ENCODE measurements around the gene PPP1CA. TPM values are rescaled to one million over a fixed set of nuclear protein-coding genes. Genes with fewer than 3 reads are reported as not detected.

Gene PPP1CA
- total and polyA plus RNA-seq, 3 experiments from 2014 or later, result 338 to 564 (median 357) TPM

DNA sequence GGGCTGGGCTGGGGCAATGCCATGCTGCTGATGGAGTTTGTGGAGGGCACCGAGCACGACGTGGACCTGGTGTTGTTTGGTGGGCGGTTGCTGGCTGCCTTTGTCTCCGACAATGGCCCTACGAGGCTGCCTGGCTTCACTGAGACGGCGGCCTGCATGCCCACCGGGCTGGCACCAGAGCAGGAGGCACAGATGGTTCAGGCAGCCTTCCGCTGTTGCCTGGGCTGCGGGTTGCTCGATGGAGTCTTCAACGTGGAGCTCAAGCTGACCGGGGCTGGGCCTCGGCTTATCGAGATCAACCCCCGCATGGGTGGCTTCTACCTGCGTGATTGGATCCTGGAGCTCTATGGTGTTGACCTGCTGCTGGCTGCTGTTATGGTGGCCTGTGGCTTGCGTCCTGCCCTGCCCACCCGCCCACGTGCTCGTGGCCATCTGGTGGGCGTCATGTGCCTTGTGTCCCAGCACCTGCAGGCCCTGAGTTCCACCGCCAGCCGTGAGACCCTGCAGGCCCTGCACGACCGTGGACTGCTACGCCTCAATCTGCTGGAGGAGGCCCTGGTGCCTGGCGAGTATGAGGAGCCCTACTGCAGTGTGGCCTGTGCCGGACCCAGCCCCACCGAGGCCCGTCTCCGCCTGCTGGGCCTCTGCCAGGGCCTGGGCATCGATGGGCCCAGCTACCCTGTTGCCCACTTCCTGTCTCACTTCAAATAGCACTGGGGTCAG is 22.4 kb upstream of the PPP1CA start:
- Mint-ChIP-seq H3K27ac (no peak overlapping the region), H3K4me3 (peak overlapping the region in 1 of 7 donors; percentile 9), H3K4me1 (peaks cover 33 to 48% (median 35%) of the 10 kb centered on the region in 3 donors), H3K36me3 (peaks cover 0 to 7% (median 0%) of the 10 kb centered on the region in 3 donors), H3K27me3 (peaks cover 0 to 6% of the 10 kb centered on the region in 2 donors), H3K9me3 (no peaks in the 10 kb centered on the region)
- ChIA-PET POLR2A (interaction anchor here (0.5 to 1.2 kb wide), 3 partner anchors 11 to 21 kb away, joined by 3 to 6 read pairs (median 4); no protein-coding TSS in a partner anchor), CTCF (interaction anchor here (1.0 to 2.2 kb wide), 5 partner anchors 16 to 24 kb away, joined by 3 to 10 read pairs (median 5); partner anchors contain the start of gene PPP1CA)
- no peak for DNase-seq
- Histone ChIP-seq H3K27me3 (ENCODE audit: insufficient read depth, low read length, poor library complexity, severe bottlenecking) (no peaks in the 10 kb centered on the region), H3K9me3 (ENCODE audit: low read length) (no peaks in the 10 kb centered on the region), H3K4me3 (ENCODE audit: low read length) (no peak overlapping the region), H3K27ac (ENCODE audit: low read depth, low read length) (no peak overlapping the region), H3K36me3 (ENCODE audit: insufficient read depth, low read length) (no peaks in the 10 kb centered on the region), H3K4me1 (ENCODE audit: insufficient read depth, low read length) (peaks cover 29% of the 10 kb centered on the region)

DNA sequence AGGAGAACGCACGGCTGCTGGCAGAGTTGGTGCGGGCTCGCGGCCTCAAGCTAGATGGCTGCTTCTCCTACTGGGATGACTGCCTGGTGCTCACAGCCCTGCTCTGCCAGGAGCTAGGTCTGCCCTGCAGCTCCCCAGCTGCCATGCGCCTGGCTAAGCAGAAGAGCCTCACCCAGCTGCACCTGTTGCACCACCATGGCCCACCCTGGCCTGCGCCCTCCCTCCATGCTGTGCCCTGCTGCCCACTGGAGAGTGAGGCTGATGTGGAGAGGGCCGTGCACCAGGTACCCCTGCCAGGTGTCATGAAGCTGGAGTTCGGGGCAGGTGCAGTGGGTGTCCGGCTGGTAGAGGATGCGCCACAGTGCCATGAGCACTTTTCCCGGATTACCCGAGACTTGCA is 21.8 kb upstream of the PPP1CA start:
- H3K36me3 ChIP-seq (ENCODE audit: insufficient read depth, low read length), result no peaks in the 10 kb centered on the region
- Mint-ChIP-seq H3K27ac (peak overlapping the region in 1 of 8 donors; percentile 75), H3K36me3 (peaks cover 0 to 5% (median 0%) of the 10 kb centered on the region in 3 donors), H3K4me3 (peak overlapping the region in 1 of 7 donors; percentile 24), H3K9me3 (no peaks in the 10 kb centered on the region), H3K27me3 (peaks cover 0 to 6% of the 10 kb centered on the region in 2 donors), H3K4me1 (peaks cover 34 to 48% (median 41%) of the 10 kb centered on the region in 3 donors)
- ChIA-PET CTCF (interaction anchor here (1.7 to 2.2 kb wide), 2 partner anchors 15 to 22 kb away, joined by 6 to 10 read pairs; partner anchors contain the start of gene PPP1CA), POLR2A (interaction anchor here (0.6 to 1.2 kb wide), 3 partner anchors 9 to 580 kb away, joined by 3 to 7 read pairs (median 3); no protein-coding TSS in a partner anchor)
- DNase-seq, result no peak
- no peak overlapping the region for H3K27ac ChIP-seq (ENCODE audit: low read depth, low read length)
- H3K4me3 ChIP-seq (ENCODE audit: low read length), result no peak overlapping the region
- peaks cover 31% of the 10 kb centered on the region for H3K4me1 ChIP-seq (ENCODE audit: insufficient read depth, low read length)
- no peaks in the 10 kb centered on the region for H3K27me3 ChIP-seq (ENCODE audit: insufficient read depth, low read length, poor library complexity, severe bottlenecking)
- no peaks in the 10 kb centered on the region for H3K9me3 ChIP-seq (ENCODE audit: low read length)

DNA sequence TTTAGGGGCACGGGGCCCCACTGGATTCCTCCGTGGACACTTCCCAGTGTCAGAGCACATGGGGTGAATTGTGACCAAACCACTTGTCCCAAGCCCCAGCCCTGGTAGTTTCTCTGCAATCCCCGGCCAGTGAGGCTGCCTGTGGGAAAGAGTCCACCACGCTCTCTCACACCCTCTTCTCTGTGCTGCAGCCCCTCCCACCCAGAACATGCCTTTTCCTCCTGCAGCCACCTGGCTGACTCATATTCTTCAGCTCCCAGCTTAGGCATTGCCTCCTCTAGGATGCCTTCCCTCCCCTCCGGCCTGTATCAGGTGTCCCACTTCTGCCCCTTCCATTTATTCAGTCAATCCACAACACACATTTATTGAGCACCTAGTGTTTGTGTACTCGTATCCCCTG is 21.2 kb upstream of the PPP1CA start:
- CTCF ChIA-PET, result interaction anchor here (1.7 to 2.2 kb wide), 2 partner anchors 14 to 21 kb away, joined by 6 to 10 read pairs; partner anchors contain the start of gene PPP1CA
- Mint-ChIP-seq H3K27ac (peak overlapping the region in 3 of 8 donors; percentile 22 to 75 (median 73)), H3K9me3 (no peaks in the 10 kb centered on the region), H3K4me1 (peaks cover 35 to 50% (median 42%) of the 10 kb centered on the region in 3 donors), H3K36me3 (peaks cover 0 to under 1% (median 0%) of the 10 kb centered on the region in 3 donors), H3K27me3 (peaks cover 0 to 3% of the 10 kb centered on the region in 2 donors), H3K4me3 (peak overlapping the region in 1 of 7 donors; percentile 24)
- H3K27me3 ChIP-seq (ENCODE audit: insufficient read depth, low read length, poor library complexity, severe bottlenecking), result no peaks in the 10 kb centered on the region
- H3K9me3 ChIP-seq (ENCODE audit: low read length), result no peaks in the 10 kb centered on the region
- POLR2A ChIA-PET, result interaction anchor here (0.6 to 1.2 kb wide), 5 partner anchors 8 to 580 kb away, joined by 3 to 7 read pairs (median 3); partner anchors contain the start of gene TBC1D10C
- H3K4me3 ChIP-seq (ENCODE audit: low read length), result no peak overlapping the region
- H3K36me3 ChIP-seq (ENCODE audit: insufficient read depth, low read length), result no peaks in the 10 kb centered on the region
- H3K4me1 ChIP-seq (ENCODE audit: insufficient read depth, low read length), result peaks cover 36% of the 10 kb centered on the region
- no peak for DNase-seq
- H3K27ac ChIP-seq (ENCODE audit: low read depth, low read length), result no peak overlapping the region

DNA sequence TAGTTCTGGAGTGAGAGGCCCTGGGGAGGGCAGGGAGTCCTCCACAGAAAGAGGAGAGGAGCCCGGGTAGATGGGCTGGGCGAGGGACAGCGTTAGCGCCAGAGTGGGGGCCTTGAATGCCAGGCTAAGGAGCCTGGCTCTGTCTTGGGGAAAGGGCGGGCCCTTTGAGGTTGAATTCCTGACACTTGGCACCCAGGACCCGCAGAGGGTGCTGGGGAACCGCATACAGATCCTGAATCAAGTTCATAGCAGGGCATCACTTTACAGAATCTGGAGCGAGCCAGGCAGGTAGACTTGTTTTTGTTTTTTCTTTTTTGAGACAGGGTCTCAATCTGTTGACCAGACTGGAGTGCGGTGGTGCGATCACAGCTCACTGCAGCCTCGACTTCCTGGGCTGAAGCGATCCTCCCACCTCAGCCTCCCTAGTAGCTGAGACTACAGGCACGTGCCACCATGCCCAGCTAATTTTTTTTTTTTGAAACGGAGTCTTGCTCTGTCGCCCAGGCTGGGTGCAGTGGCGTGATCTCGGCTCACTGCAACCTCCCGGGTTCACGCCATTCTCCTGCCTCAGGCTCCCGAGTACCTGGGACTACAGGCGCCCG is 19.9 kb upstream of the PPP1CA start:
- peak overlapping the region; percentile 46 to 83 (median 71) for H3K4me3 Mint-ChIP-seq
- Histone ChIP-seq H3K4me3 (ENCODE audit: low read length) (peak overlapping the region; percentile 54), H3K27ac (ENCODE audit: low read depth, low read length) (no peak overlapping the region), H3K36me3 (ENCODE audit: insufficient read depth, low read length) (no peaks in the 10 kb centered on the region), H3K9me3 (ENCODE audit: low read length) (no peaks in the 10 kb centered on the region), H3K4me1 (ENCODE audit: insufficient read depth, low read length) (peaks cover 42% of the 10 kb centered on the region), H3K27me3 (ENCODE audit: insufficient read depth, low read length, poor library complexity, severe bottlenecking) (no peaks in the 10 kb centered on the region)
- H3K27me3 Mint-ChIP-seq, result peaks cover 0 to 1% of the 10 kb centered on the region in 2 donors
- peaks cover 36 to 55% (median 44%) of the 10 kb centered on the region in 3 donors for H3K4me1 Mint-ChIP-seq
- no peaks in the 10 kb centered on the region for H3K9me3 Mint-ChIP-seq
- POLR2A ChIA-PET, result interaction anchor here (0.6 to 5.9 kb wide), 8 partner anchors 9 to 83 kb away, joined by 3 to 111 read pairs (median 8); partner anchors contain the start of genes POLD4, PPP1CA, PTPRCAP and TBC1D10C
- no peak for DNase-seq
- H3K36me3 Mint-ChIP-seq, result no peaks in the 10 kb centered on the region
- peak overlapping the region in 7 of 8 donors; percentile 75 to 94 (median 84) for H3K27ac Mint-ChIP-seq
- CTCF ChIA-PET, result interaction anchor here (1.2 to 9.8 kb wide), 4 partner anchors 10 to 30 kb away, joined by 3 to 108 read pairs (median 8); partner anchors contain the start of genes PPP1CA, RAD9A and TBC1D10C

DNA sequence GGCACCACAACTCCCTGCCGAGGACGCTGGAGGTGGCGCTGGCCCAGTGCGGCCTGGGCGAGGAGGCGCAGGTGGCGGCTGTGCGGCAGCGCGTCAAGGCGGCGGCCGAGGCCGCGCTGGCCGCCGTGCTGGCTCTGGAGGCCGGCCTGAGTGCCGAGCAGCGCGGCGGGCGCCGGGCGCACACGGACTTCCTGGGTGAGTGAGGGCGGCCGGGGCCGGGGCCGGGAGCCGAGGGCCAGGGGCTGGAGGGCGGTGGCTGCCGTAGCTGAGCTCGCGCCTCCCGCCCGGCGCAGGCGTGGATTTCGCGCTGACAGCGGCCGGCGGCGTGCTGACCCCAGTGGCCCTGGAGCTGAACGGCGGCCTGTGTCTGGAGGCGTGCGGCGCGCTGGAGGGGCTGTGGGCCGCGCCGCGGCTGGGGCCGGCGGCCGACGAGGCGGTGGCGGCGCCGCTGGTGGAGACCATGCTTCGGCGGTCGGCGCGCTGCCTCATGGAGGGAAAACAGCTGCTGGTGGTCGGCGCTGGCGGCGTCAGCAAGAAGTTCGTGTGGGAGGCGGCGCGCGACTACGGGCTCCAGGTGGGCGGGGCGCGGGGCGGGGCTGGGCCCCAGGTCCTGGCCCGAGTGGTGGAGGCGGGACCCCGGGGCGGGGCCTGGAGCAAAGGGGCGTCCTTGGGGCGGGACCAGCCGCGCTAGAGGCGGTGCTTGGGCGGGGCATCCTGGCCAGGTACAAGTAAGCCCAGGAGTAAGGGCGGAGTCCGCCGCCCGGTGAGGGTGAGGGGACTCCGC is 19.2 kb upstream of the PPP1CA start:
- peak overlapping the region; percentile 51 for H3K27ac ChIP-seq (ENCODE audit: low read depth, low read length)
- Mint-ChIP-seq H3K27ac (peak overlapping the region; percentile 75 to 95 (median 88)), H3K9me3 (no peaks in the 10 kb centered on the region), H3K36me3 (no peaks in the 10 kb centered on the region), H3K4me1 (peaks cover 43 to 62% (median 51%) of the 10 kb centered on the region in 3 donors), H3K4me3 (peak overlapping the region; percentile 70 to 90 (median 83)), H3K27me3 (peaks cover 0 to under 1% of the 10 kb centered on the region in 2 donors)
- DNase-seq, result peak; percentile 97 to 99 (median 98)
- ChIA-PET CTCF (interaction anchor here (1.2 to 9.8 kb wide), 5 partner anchors 10 to 48 kb away, joined by 3 to 108 read pairs (median 9); partner anchors contain the start of genes PPP1CA, RAD9A, TBC1D10C and TMEM134), POLR2A (interaction anchor here (0.6 to 5.9 kb wide), 10 partner anchors 8 to 83 kb away, joined by 3 to 111 read pairs (median 6); partner anchors contain the start of genes POLD4, PPP1CA, PTPRCAP and RPS6KB2)
- peaks cover 49% of the 10 kb centered on the region for H3K4me1 ChIP-seq (ENCODE audit: insufficient read depth, low read length)
- no peaks in the 10 kb centered on the region for H3K36me3 ChIP-seq (ENCODE audit: insufficient read depth, low read length)
- no peaks in the 10 kb centered on the region for H3K9me3 ChIP-seq (ENCODE audit: low read length)
- peak overlapping the region; percentile 58 for H3K4me3 ChIP-seq (ENCODE audit: low read length)
- no peaks in the 10 kb centered on the region for H3K27me3 ChIP-seq (ENCODE audit: insufficient read depth, low read length, poor library complexity, severe bottlenecking)

DNA sequence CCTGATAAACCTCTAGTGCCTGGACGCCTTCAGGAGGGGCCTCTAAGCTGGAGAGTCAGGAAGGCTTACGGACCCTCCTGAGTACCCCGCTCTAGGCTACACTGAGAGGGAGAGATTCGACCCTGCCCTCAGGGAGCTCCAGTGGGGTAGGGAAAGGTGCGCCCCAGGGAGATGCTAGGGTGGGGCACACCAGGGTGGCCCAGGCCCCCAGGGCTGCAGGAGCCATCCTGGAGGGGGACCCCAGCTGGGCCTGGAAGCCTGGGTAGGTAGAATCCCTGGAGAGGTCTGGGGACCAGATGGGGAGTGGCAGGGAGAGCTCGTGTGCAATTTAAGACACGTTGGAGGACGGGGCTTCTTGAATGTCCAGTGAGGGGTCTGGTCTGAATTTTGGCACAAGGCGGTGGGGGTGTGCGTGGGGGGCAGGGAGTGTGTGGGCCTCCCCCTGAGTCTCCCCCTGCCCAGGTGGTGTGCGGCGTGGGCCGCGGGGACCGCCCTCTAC is 18.5 kb upstream of the PPP1CA start:
- POLR2A ChIA-PET, result interaction anchor here (0.7 to 5.9 kb wide), 10 partner anchors 8 to 67 kb away, joined by 3 to 111 read pairs (median 8); partner anchors contain the start of genes POLD4, PPP1CA, PTPRCAP and RPS6KB2
- no peak for DNase-seq
- Histone ChIP-seq H3K27me3 (ENCODE audit: insufficient read depth, low read length, poor library complexity, severe bottlenecking) (no peaks in the 10 kb centered on the region), H3K4me3 (ENCODE audit: low read length) (peak overlapping the region; percentile 58), H3K9me3 (ENCODE audit: low read length) (no peaks in the 10 kb centered on the region), H3K4me1 (ENCODE audit: insufficient read depth, low read length) (peaks cover 51% of the 10 kb centered on the region), H3K36me3 (ENCODE audit: insufficient read depth, low read length) (no peaks in the 10 kb centered on the region), H3K27ac (ENCODE audit: low read depth, low read length) (peak overlapping the region; percentile 51)
- CTCF ChIA-PET, result interaction anchor here (0.7 to 9.8 kb wide), 7 partner anchors 11 to 75 kb away, joined by 3 to 108 read pairs (median 3); partner anchors contain the start of genes PPP1CA, PTPRCAP, RAD9A and TBC1D10C
- Mint-ChIP-seq H3K36me3 (no peaks in the 10 kb centered on the region), H3K4me3 (peak overlapping the region; percentile 73 to 90 (median 83)), H3K4me1 (peaks cover 42 to 62% (median 52%) of the 10 kb centered on the region in 3 donors), H3K27ac (peak overlapping the region; percentile 78 to 95 (median 86)), H3K27me3 (no peaks in the 10 kb centered on the region), H3K9me3 (no peaks in the 10 kb centered on the region)

Measured in CD8-positive, alpha-beta memory T cell (primary cell).